GM18907 (cell line): ENCODE results near the gene STAC.
"Not testable (repeated sequence)": the region's sequence is repeated elsewhere in the genome, so short reads cannot be mapped to it uniquely, and the experiment has no call there.

Experiments used
- ATAC-seq: cut with Tn5 transposase; IDR thresholded peaks from one replicate; pipeline ENCODE4 v1.9.1; 2021; ENCODE audit warnings: mild to moderate bottlenecking, moderate library complexity; ENCODE audit not compliant: unreplicated experiment

Gene STAC

DNA sequence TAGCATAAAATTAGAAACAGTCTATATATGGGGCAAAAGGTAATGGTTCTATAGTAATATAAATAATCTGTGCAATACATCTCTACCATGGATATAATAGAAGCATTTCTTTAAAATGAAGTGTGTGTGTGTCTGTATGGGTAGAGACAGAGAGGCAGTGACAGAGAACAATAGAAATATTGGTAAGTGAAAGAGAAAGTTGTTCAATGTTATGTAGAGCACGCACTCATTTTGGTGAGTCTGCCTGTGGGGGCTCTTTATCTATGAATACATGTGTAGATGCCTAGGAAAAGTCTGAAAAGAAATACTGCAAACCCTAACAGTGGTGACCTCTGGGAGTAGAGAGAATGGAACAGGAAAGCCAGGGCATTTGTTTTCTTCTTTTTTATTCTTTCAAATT is 182.6 kb downstream of the STAC start:
- no peak for ATAC-seq

DNA sequence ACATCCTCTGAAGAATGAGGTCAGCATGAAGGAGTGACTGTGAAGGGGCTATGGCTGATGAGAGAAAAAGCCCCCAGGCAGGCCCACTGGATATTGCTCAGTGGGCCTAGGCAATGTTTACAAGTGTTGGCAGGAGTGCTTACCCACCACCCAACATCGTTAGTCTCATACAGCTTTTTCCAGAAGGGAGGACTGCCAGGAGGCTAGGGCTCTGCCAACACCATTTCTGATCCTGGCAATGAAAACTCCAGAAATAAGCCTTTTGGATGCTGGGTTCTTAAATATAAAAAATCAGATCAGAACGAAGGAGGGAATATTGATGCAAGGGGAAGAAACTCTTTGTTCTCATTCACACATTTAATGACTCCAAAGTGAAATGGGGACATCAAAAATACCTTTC is 194.9 kb downstream of the STAC start:
- no peak for ATAC-seq

DNA sequence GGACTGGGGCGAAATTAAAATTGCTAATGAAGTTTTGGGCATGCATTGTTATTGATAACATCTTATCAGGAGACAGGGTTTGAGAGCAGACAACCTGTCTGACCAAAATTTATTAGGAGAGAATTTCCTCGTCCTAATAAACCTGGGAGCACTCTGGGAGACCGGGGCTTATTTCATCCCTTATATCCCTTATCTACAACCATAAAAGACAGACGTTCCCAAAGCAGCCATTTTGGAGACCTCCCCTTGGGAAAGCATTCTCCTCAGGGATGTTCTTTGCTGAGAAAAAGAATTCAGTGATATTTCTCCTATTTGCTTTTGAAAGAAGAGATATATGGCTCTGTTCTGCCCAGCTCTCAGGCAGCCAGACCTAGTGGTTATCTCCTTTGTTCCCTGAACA is 198.1 kb downstream of the STAC start:
- not testable (repeated sequence) for ATAC-seq

DNA sequence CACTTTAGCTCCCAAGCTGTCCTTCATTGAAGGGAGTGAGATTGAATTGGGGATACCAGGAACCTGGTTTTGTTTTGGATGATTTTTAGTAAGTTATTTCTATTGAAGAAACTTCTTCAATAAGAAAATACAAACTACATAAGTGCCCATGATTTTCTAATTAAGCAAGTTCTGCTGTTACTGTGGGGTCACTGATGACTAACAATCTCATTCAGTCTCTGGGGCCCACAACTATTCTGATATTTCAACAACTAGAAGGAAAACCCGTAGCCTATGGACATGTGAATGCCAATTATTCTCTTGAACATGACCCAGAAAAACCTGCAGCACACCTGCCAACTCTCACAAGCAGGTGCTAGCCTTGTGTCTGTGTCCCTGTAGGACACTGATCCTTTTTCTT is 199.4 kb downstream of the STAC start:
- no peak for ATAC-seq

DNA sequence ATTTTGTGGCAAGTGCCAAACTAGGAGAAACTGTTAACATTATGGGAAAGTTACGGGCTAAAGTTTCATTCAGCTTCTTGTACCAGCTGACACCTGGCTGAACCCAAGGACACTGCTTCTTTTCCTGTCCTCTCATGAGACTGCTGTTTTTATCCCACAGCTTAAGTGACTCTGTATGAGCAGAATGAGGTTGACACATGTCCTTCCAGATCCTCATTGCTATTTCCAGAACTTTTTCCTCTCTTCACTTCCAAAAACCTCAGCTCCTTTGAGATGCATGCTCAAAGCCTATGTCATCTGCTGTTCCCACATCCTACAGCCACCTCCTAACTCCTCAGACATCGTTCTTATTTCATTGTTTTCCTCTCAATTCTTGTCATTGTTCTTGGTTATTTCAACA is 200.4 kb downstream of the STAC start:
- ATAC-seq: no peak

DNA sequence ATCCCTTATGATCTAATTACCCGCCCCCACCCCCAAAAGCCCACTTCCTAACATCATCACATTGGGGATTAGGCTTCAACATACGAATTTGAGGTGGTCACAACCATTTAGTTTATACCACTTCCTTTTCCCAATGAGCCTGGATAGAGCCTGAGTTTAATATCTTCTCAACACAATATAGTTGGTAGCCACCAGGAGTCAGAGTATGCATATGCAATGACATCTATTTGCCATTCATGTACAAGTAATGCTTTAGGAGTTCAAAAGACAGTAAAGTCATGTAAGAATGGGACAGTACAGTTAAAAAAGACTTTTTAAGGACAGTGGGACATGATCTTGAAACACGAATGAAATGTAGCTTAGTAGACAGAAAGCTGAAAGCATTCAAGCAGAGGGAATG is 211.7 kb downstream of the STAC start:
- ATAC-seq: no peak

DNA sequence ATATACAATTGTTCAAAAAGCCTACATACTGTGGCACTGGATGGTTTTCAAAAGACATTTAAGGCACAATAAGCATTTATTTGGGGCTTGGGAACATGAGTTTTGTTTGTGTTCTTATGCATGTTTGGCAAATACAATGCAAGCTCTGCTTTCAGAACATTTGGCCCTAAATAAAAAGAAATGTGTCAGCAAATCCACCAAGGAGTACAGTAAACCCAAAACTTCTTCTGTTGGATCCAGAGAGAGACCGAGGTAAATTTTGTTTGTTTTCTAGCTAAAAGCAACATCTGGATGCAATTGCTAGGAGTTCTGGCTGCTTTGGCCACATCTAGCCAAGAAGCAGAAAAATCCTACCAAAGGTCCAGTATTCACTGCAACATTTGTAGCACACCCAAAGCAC is 215.2 kb downstream of the STAC start:
- ATAC-seq: no peak

DNA sequence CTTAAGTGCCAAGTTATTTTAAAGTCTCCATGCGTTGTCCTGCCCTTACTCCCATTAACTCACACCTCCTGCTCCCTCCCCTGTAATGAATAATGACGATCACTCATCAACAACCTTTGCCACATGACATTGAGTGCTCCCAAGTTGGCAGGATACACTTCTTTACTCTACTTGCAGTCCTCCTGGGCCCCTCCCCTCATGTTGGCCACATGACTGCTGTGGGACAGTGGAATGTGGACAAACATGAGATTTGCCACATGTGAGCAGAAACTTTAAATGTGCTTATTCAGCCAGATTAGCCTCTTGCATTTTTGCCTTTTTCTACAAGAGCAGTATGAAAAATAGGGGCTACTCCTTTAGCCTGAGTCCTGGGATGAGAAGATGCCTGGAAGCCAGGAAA is 216.1 kb downstream of the STAC start:
- no peak for ATAC-seq

DNA sequence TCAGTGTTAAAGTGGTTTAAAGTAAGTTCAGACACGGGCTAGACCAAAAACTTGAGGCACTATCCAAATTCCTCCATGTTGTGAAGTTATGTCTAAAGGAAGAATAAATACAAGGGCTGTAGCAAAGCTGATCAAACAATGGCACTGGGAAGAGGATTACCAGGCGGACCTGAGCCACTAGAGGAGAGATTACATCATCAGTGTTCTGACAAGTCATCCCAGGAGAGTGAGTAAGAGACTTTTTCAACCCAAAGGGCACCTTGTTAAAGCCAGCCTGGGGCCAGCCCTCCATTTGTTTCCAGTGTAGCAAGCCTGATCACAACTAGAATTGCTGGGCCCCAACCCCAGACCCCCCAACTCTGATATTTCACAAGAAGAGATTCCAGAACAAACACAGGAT is 217.1 kb downstream of the STAC start:
- ATAC-seq: no peak
